H1 (cell line): ENCODE data around the gene ADGRB3. TPM values are rescaled to one million over a fixed set of nuclear protein-coding genes. Genes with fewer than 3 reads are reported as not detected.

ENCODE experiments used
- CTCF ChIA-PET: fragments of 300-600 bp; sonication (Branson Sonifier 250); formaldehyde crosslinking; loops from one replicate; lab custom pipeline; 2021; ENCODE audit not compliant: partially characterized antibody; lab: Charles Lee
- POLR2A ChIA-PET: fragments of 300-600 bp; sonication (Branson Sonifier 250); formaldehyde crosslinking; loops from one replicate; lab custom pipeline; 2021; ENCODE audit warnings: inconsistent platforms; ENCODE audit not compliant: partially characterized antibody; lab: Charles Lee
- DNase-seq, 2 experiments: peaks; one replicate each; pipeline versions ENCODE4 v3.0.0 to v3.0.0-alpha.2; 2010 to 2022; ENCODE audit warnings: low spot score in 2 of 2, low read depth in 1 of 2, mixed read lengths in 1 of 2
- FAIRE-seq: peaks from 2 replicates; lab custom pipeline; 2011; peaks lifted over from hg19 to GRCh38; lab: Jason Lieb, UNC
- H2AFZ ChIP-seq: 2 replicates; pipeline ENCODE4 v1.8.1; 2012; ENCODE audit warnings: low read length, inconsistent platforms
- H2AK5ac ChIP-seq: 2 replicates; pipeline ENCODE4 v1.6.1; 2013; ENCODE audit warnings: low read depth, low read length
- H2BK120ac ChIP-seq: replicated peaks from 2 replicates; pipeline ENCODE3; 2013; ENCODE audit warnings: low read depth, low read length, inconsistent platforms
- H2BK12ac ChIP-seq: 2 replicates; pipeline ENCODE4 v1.6.1; 2013; ENCODE audit warnings: low read depth, low read length
- H2BK15ac ChIP-seq: 2 replicates; pipeline ENCODE4 v1.6.1; 2013; ENCODE audit warnings: low read length
- H2BK20ac ChIP-seq: 2 replicates; pipeline ENCODE4 v1.6.1; 2013; ENCODE audit warnings: low read length
- H2BK5ac ChIP-seq: 2 replicates; pipeline ENCODE4 v1.6.1; 2013; ENCODE audit warnings: low read depth, low read length
- H3K14ac ChIP-seq: 2 replicates; pipeline ENCODE4 v1.6.1; 2013; ENCODE audit warnings: inconsistent platforms; ENCODE audit not compliant: insufficient read length
- H3K18ac ChIP-seq: 2 replicates; pipeline ENCODE4 v1.6.1; 2013; ENCODE audit warnings: low read length; ENCODE audit errors: extremely low read depth
- H3K23ac ChIP-seq: 2 replicates; pipeline ENCODE4 v1.6.1; 2013; ENCODE audit warnings: inconsistent platforms; ENCODE audit not compliant: insufficient read length
- H3K23me2 ChIP-seq: 2 replicates; pipeline ENCODE4 v1.6.1; 2013; ENCODE audit warnings: low read depth, low read length
- H3K27ac ChIP-seq: 2 replicates; pipeline ENCODE4 v1.6.1; 2011; ENCODE audit warnings: low read depth, low read length, inconsistent platforms
- H3K27me3 ChIP-seq, 4 experiments: replicated peaks in 1 of 4; 1 replicate in 1 of 4; 2 replicates in 3 of 4; pipeline versions ENCODE4 v1.6.1 to v1.8.1; 2011 to 2013; ENCODE audit warnings: low read length in 3 of 4, mild to moderate bottlenecking in 3 of 4, inconsistent platforms in 2 of 4, mixed read lengths in 2 of 4, moderate library complexity in 1 of 4; ENCODE audit not compliant: control insufficient read depth in 3 of 4, insufficient read depth in 3 of 4; ENCODE audit errors: extremely low read depth in 1 of 4
- H3K36me3 ChIP-seq, 4 experiments: 2 replicates each; pipeline versions ENCODE4 v1.6.1 to v1.8.1; 2011 to 2013; ENCODE audit warnings: mild to moderate bottlenecking in 4 of 4, low read length in 3 of 4, moderate library complexity in 2 of 4, control low read depth in 1 of 4, inconsistent platforms in 1 of 4; ENCODE audit not compliant: insufficient read depth in 4 of 4, control insufficient read depth in 2 of 4
- H3K4ac ChIP-seq: replicated peaks from 2 replicates; pipeline ENCODE3; 2013; ENCODE audit warnings: low read length, low read depth, mixed read lengths, inconsistent platforms; ENCODE audit not compliant: insufficient read length
- H3K4me1 ChIP-seq, 4 experiments: replicated peaks in 1 of 4; 1 replicate in 1 of 4; 2 replicates in 3 of 4; pipeline versions ENCODE4 v1.6.1 to v1.8.1; 2011 to 2013; ENCODE audit warnings: low read length in 3 of 4, inconsistent platforms in 2 of 4, mixed read lengths in 1 of 4; ENCODE audit not compliant: insufficient read depth in 4 of 4, control insufficient read depth in 3 of 4
- H3K4me2 ChIP-seq, 2 experiments: 2 replicates each; pipeline versions ENCODE4 v1.6.1 to v1.8.1; 2011 to 2013; ENCODE audit warnings: low read depth in 2 of 2, low read length in 2 of 2, control low read depth in 1 of 2, inconsistent platforms in 1 of 2, mild to moderate bottlenecking in 1 of 2; ENCODE audit not compliant: insufficient read depth in 1 of 2
- H3K4me3 ChIP-seq, 4 experiments: fragments of 200-600, 300-600 bp in 1 of 4; sonication (generic), shearing (Covaris generic), sonication (Bioruptor Twin) in 1 of 4; 2 replicates each; pipeline versions ENCODE4 v1.5.1 to v1.8.1; 2011 to 2016; ENCODE audit warnings: low read length in 4 of 4, low read depth in 3 of 4, control low read depth in 2 of 4, inconsistent platforms in 2 of 4, mild to moderate bottlenecking in 2 of 4, mixed read lengths in 1 of 4, moderate library complexity in 1 of 4; ENCODE audit not compliant: insufficient read depth in 2 of 4; ENCODE audit errors: extremely low read depth in 1 of 4
- H3K56ac ChIP-seq: replicated peaks from 2 replicates; pipeline ENCODE3; 2013; ENCODE audit warnings: low read depth, mild to moderate bottlenecking, mixed read lengths, low read length, inconsistent platforms; ENCODE audit not compliant: insufficient read length
- H3K79me1 ChIP-seq: 2 replicates; pipeline ENCODE4 v1.6.1; 2013; ENCODE audit warnings: low read depth, low read length, control low read depth
- H3K79me2 ChIP-seq, 2 experiments: 2 replicates each; pipeline versions ENCODE4 v1.6.1 to v1.8.1; 2012 to 2013; ENCODE audit warnings: low read length in 2 of 2, mild to moderate bottlenecking in 2 of 2, inconsistent platforms in 1 of 2; ENCODE audit not compliant: insufficient read depth in 2 of 2, control insufficient read depth in 1 of 2
- H3K9ac ChIP-seq, 4 experiments: replicated peaks in 1 of 4; 1 replicate in 1 of 4; 2 replicates in 3 of 4; pipeline versions ENCODE4 v1.6.1 to v1.8.1; 2011 to 2013; ENCODE audit warnings: low read depth in 3 of 4, low read length in 3 of 4, control low read depth in 2 of 4, mild to moderate bottlenecking in 2 of 4, moderate library complexity in 2 of 4, inconsistent platforms in 1 of 4; ENCODE audit errors: extremely low read depth in 1 of 4
- H3K9me3 ChIP-seq, 2 experiments: 2 replicates each; pipeline versions ENCODE4 v1.6.1 to v1.8.1; 2012 to 2013; ENCODE audit warnings: mild to moderate bottlenecking in 2 of 2, moderate library complexity in 2 of 2, control low read depth in 1 of 2, inconsistent platforms in 1 of 2, low read depth in 1 of 2, low read length in 1 of 2, mixed read lengths in 1 of 2; ENCODE audit not compliant: insufficient read depth in 2 of 2
- H4K20me1 ChIP-seq, 2 experiments: replicated peaks in 1 of 2; 2 replicates each; pipeline versions ENCODE3 to v1.8.1; 2011 to 2013; ENCODE audit warnings: inconsistent platforms in 2 of 2, low read length in 2 of 2, mild to moderate bottlenecking in 1 of 2; ENCODE audit not compliant: insufficient read depth in 2 of 2, control insufficient read depth in 1 of 2
- H4K5ac ChIP-seq: 2 replicates; pipeline ENCODE4 v1.6.1; 2013; ENCODE audit warnings: low read length, low read depth, mixed read lengths, inconsistent platforms; ENCODE audit not compliant: insufficient read length
- H4K8ac ChIP-seq: 2 replicates; pipeline ENCODE4 v1.8.0; 2013; ENCODE audit warnings: mild to moderate bottlenecking, moderate library complexity, low read length, inconsistent platforms; ENCODE audit not compliant: insufficient read depth; ENCODE audit errors: extremely low read depth
- H4K91ac ChIP-seq: replicated peaks from 2 replicates; pipeline ENCODE3; 2013; ENCODE audit warnings: low read length, mixed read lengths, inconsistent platforms; ENCODE audit not compliant: insufficient read length
- TAF1 ChIP-seq: IDR thresholded peaks from 2 replicates; pipeline ENCODE4 v1.6.1; 2011; ENCODE audit warnings: mild to moderate bottlenecking, low read depth, low read length
- TEAD4 ChIP-seq: IDR thresholded peaks from 2 replicates; pipeline ENCODE4 v1.6.1; 2012; ENCODE audit warnings: low read depth, low read length, inconsistent platforms, mixed read lengths
- WGBS, 2 experiments: shearing (Covaris generic) in 1 of 2; methylation state at CpG; one replicate each; pipeline versions ENCODE4 v1.1.6 to v1.1.7; 2013 to 2015; ENCODE audit warnings: low lambda C conversion rate in 2 of 2, mixed read lengths in 2 of 2, inconsistent platforms in 1 of 2, low coverage in 1 of 2, missing lambda C conversion rate in 1 of 2; ENCODE audit not compliant: insufficient replicate concordance in 2 of 2, insufficient coverage in 1 of 2, insufficient read length in 1 of 2; ENCODE audit errors: extremely low coverage in 1 of 2, missing lambda C conversion rate in 1 of 2; 5-methylcytosine and 5-hydroxymethylcytosine counted together
- polyA plus RNA-seq, 7 experiments: library from polyadenylated mRNA; depleted of rRNA in 3 of 7; stranded (reverse) in 5 of 7; unstranded in 2 of 7; fragments of >200 nt in 5 of 7; fragments of 200-250 nt in 2 of 7; gene quantifications; 1 replicate in 5 of 7; 2 replicates in 1 of 7; 4 replicates in 1 of 7; pipeline versions ENCODE4 v1.2.1 to v1.2.3, GENCODE V29; 2011 to 2013; ENCODE audit warnings: missing spikeins in 2 of 7, mixed read lengths in 2 of 7
- total RNA-seq: library from RNA; stranded (reverse); fragmentation: NEBNext Ultra II Directional; extraction: Animal tissue kit (Norgen Biotek cat#: 25700); gene quantifications from 2 replicates; pipeline ENCODE4 v1.2.1, GENCODE V29; 2021

The ADGRB3 gene
- total and polyA plus RNA-seq, 2 of the 8 experiments (the other 6 are each of a cell fraction or from before 2014, with no cell fraction given) = 0.35 to 1.2 TPM

DNA sequence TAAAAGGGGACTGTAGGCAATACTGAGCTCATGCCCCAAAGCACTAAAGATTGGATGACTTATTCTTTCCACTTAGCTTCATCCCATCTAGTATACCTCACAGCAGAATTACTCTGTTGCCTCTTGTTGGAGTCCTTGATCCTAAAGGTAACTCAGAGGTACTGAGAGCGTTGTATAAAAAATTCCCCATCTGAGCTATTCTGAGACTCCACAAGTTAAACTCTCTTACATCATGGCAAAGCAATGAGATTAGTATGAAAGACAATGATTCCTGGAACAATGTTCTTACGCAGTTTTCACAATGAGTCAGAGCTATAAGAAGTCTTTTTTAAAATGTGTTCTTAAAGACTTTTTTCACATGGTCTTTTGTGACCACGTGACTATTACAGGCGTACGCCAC, 370.1 kb downstream of the ADGRB3 start:
- no peak overlapping the region for H2BK120ac ChIP-seq
- H3K79me1 ChIP-seq = no peaks in the 10 kb centered on the region
- no peak for DNase-seq
- H4K91ac ChIP-seq = no peak overlapping the region
- H3K56ac ChIP-seq = no peak overlapping the region
- no peak overlapping the region for H2BK15ac ChIP-seq
- CTCF ChIA-PET = interaction anchor here (0.8 kb wide), 1 partner anchor 272 kb away, joined by 3 read pairs; no protein-coding TSS in a partner anchor
- H3K4me3 ChIP-seq = no peak overlapping the region
- no peak overlapping the region for H2BK12ac ChIP-seq
- H3K9ac ChIP-seq = no peak overlapping the region
- whole genome bisulfite sequencing, 2 experiments = 83% methylated on average over 5 of the region's 5 CpGs; no CpG with 5 or more reads in 1 of the 2 experiments
- no peak overlapping the region for H3K27ac ChIP-seq
- H3K36me3 ChIP-seq = no peaks in the 10 kb centered on the region
- H3K4ac ChIP-seq = no peak overlapping the region
- H3K4me2 ChIP-seq = no peak overlapping the region
- no peak overlapping the region for H2AFZ ChIP-seq
- H3K18ac ChIP-seq = no peak overlapping the region
- no peak overlapping the region for H2BK20ac ChIP-seq
- no peak overlapping the region for H3K14ac ChIP-seq
- H2BK5ac ChIP-seq = no peak overlapping the region
- H3K79me2 ChIP-seq = no peaks in the 10 kb centered on the region
- no peak for FAIRE-seq
- H4K20me1 ChIP-seq = no peaks in the 10 kb centered on the region
- no peaks in the 10 kb centered on the region for H3K9me3 ChIP-seq
- TF ChIP-seq TEAD4 (no peak), TAF1 (no peak)
- TF ChIP-seq, all 59 proteins: peak for 0
- no peaks in the 10 kb centered on the region for H3K27me3 ChIP-seq
- no peak overlapping the region for H2AK5ac ChIP-seq
- peaks cover 0 to 15% (median 8%) of the 10 kb centered on the region in 4 experiments; a peak in 3 of 7 replicates for H3K4me1 ChIP-seq
- H4K5ac ChIP-seq = no peak overlapping the region
- no peak overlapping the region for H4K8ac ChIP-seq
- POLR2A ChIA-PET = no interaction called here
- H3K23me2 ChIP-seq = no peaks in the 10 kb centered on the region
- H3K23ac ChIP-seq = no peak overlapping the region
